GM13976 (cell line): ENCODE measurements around the gene BCS1L.

ENCODE experiments used
- DNase-seq: peaks from one replicate; pipeline ENCODE4 v3.0.0; 2012; ENCODE audit warnings: low spot score
- CTCF ChIP-seq: IDR thresholded peaks from 2 replicates; pipeline ENCODE4 v1.5.1; 2012; ENCODE audit warnings: borderline replicate concordance, mild to moderate bottlenecking; ENCODE audit not compliant: insufficient read depth; ENCODE audit errors: extremely low read depth, missing control alignments, control extremely low read depth
- in situ Hi-C: fragments of 300-500 bp; cut with MboI; formaldehyde crosslinking; loops from one replicate; pipeline ENCODE4 v1.12.0; 2022; ENCODE audit warnings: low sequenced_read_pairs, mixed read lengths, inconsistent platforms; ENCODE audit not compliant: unreplicated experiment

Gene BCS1L

GRCh38 chr2:218659258-218659987 lies at the start of gene BCS1L, which contains the start of gene ZNF142:
Gene BCS1L (plus strand): TSS chr2:218659683. CDS start chr2:218660988, 1,305 bp downstream.
Gene ZNF142 (minus strand): TSS chr2:218659623. CDS start chr2:218656429, 3,194 bp downstream.
- in situ Hi-C loops: no loop called here
- TF ChIP-seq CTCF: no peak
- DNase-seq: peak; percentile 97

GRCh38 chr2:218615868-218616315 lies 43.6 kb upstream of the BCS1L start:
- in situ Hi-C loops: no loop called here
- no peak for DNase-seq
- no peak for TF ChIP-seq CTCF

- TF ChIP-seq CTCF: no peak
- in situ Hi-C loops: no loop called here
- DNase-seq: no peak
These were observed 41.2 kb upstream of the BCS1L start for GRCh38 chr2:218618102-218618860.

- TF ChIP-seq CTCF: no peak
- in situ Hi-C loops: no loop called here
- DNase-seq: no peak
These were observed 38.5 kb upstream of the BCS1L start for GRCh38 chr2:218621007-218621406.

GRCh38 chr2:218622606-218623365 lies 36.7 kb upstream of the BCS1L start:
- in situ Hi-C loops: no loop called here

More at GRCh38 chr2:218622606-218623365, 36.7 kb upstream of the BCS1L start:
- no peak for TF ChIP-seq CTCF
- no peak for DNase-seq
